HS-5 (cell line): ENCODE results near the gene ISL2.

Experiments used
- DNase-seq: peaks from one replicate; pipeline ENCODE4 v3.0.0-alpha.2; 2012; ENCODE audit warnings: low read depth

Gene ISL2

GRCh38 chr15:76327191-76328105, 9.1 kb upstream of the ISL2 start:
- no peak for DNase-seq

- DNase-seq, result no peak
These were observed 8.4 kb upstream of the ISL2 start for GRCh38 chr15:76328106-76328696.

GRCh38 chr15:76328958-76329357, 7.6 kb upstream of the ISL2 start:
- DNase-seq, result no peak

- DNase-seq, result no peak
These were observed 6.4 kb upstream of the ISL2 start for GRCh38 chr15:76330080-76330680.

- DNase-seq, result no peak
These were observed 3.8 kb upstream of the ISL2 start for GRCh38 chr15:76332796-76333195.

DNA sequence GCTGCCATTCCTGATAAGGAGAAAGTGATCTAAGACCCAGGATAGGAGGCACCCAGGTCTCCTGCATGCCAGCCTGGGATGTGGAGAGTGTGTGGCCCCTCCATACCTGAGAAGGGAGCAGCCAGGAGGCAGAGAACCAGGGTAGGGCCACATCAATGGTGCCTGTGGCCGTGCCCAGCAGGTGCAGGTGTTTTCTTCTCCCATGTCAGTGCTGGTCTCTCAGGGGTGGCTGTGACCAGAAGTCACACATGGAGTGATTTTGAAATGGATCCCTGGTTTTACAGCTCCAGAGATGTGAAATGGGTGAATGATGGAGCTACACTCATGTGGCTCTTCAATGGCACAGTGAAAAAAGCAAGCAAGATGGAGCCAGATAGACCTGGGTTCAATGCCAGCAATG, 3.3 kb upstream of the ISL2 start:
- no peak for DNase-seq

GRCh38 chr15:76333720-76334437, 2.7 kb upstream of the ISL2 start:
- DNase-seq, result no peak

DNA sequence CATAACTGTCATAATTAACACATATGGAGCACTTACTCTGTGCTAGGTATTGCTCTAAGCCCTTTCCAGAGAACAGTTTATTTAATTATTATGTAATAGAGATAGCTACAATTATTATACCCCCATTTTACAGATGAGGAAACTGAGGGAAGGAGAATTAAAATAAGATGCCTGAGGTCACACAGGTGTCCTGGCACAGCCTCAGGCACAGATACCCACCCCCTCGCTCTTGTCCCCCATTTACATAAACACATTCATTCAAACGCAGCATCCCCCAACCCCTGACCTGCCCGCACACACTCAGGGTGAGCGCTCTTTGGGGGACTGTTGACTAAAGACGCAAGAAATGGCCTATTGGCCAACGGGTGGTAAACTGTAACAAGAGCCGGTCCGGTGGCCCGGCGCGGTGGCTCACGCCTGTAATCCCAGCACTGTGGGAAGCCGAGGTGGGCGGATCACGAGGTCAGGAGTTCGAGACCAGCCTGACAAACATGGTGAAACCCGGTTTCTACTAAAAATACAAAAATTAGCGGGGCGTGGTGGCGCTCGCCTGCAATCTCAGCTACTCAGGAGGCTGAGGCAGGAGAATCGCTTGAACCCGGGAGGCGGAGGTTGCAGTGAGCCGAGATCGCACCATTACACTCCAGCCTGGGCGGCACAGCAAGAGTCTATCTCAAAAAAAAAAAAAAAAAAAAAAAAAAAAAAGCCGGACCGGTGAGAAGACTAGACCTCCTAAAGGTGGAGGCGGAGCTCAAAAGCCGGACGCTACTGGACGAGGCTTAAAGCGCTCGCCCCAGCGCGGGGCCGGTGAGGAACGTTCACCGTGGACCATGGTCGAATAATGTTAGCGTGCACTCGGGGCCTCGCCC, 1.9 kb upstream of the ISL2 start:
- no peak for DNase-seq

DNA sequence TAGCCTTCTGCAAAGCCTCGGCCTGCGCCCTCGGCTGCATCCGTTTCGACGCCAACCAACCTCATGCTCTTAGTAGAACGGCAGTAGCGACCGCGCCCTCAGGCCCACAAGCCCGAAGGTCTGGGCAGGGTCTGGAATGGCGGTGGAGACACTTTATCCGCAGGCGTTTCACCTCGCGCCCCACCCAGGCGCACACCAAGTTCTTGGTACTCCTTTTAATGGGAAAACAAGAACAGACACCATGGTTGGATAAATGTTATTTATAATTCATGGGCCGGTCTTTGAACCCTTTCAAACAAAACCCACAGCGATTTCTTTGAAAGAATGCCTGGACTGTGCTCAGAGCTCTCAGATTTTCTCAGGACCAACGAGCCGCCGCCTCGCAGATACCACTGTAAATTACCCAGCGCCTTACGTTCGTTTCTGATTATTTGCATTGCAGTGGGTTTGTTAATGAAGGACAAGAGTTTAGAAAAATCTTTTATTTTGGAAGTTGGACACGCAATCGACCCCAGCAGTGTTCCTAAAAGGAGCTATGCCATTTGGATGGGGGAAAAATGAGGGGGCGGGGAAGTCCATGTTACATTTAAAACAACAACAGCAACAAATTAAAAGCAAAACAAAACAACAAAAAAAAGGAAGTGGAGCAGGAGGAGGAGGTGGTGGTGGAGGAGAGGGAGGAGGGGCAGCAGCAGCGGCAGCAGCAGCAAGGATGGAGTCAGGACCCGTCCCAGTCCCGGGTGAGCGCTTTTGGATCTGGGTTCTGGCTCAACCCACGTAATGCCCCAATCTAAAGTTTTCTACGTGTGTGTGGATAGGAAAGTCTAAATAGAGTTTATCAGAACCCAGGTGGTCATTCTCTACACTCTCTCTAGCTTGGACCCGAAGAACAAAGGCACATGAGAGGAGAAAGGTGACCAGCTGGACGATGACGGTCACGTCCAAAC, 993 bp upstream of the ISL2 start:
- no peak for DNase-seq

- DNase-seq, result no peak
These were observed 604 bp downstream of the ISL2 start for GRCh38 chr15:76337059-76337695.

- DNase-seq, result no peak
These were observed 1.3 kb downstream of the ISL2 start for GRCh38 chr15:76337696-76338485.

GRCh38 chr15:76338486-76339304, 2.1 kb downstream of the ISL2 start:
- no peak for DNase-seq

DNA sequence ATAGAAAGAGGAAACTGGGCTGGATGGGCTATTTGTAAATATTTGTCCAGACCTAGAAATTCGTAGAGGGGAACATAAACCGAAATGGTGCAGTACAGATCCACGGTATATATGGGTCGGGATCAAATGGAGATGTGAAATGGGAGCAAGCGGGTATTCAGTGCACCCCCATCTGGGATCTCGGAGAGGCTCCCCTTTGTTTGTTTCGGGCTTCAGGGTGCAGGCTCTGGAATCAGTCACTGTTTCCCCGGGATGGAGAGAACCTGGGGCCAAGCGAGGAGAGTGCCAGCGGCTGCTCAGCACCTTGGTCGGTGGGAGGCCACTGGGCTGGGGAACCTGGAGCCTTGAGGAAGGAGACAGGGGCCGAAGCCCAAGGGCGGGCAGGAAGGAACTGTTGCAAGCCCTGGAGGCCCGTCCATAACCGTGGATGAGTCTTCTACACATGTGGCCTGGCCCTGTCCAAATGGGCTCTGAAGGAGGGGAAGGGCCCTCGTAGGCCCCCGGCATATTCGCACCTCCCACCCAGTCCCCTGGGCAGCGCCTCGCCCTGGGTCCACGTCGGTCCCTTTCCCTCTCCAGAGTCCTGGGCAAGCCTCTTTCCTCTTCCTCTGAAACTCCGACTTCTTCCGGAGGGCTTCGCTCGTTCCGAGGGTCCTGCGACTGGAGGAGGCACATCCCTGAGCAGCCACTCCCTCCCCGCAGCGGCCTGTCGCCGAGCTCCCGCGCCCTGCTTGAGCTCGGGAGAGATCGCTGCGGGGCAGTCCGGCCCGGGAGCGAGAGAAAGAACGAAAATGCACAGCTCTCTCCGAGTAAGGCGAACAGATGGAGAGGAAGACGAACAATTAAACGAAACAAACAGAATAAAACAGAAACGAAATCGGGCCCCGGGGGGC, 3.0 kb downstream of the ISL2 start:
- no peak for DNase-seq

DNA sequence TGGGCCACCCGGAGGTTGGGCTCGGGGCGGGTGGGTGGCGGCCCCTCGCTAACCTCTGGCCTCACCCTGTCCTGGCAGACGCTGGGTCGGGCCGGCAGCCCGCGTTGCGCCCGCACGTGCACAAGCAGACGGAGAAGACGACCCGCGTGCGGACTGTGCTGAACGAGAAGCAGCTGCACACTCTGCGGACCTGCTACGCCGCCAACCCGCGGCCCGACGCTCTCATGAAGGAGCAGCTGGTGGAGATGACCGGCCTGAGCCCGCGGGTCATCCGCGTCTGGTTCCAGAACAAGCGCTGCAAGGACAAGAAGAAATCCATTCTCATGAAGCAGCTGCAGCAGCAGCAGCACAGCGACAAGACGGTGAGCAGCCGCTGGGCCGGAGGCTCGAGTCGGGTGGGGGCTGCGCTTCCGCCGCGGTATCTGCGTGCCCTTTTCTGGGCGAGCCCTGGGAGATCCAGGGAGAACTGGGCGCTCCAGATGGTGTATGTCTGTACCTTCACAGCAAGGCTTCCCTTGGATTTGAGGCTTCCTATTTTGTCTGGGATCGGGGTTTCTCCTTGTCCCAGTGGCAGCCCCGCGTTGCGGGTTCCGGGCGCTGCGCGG, 3.7 kb downstream of the ISL2 start:
- no peak for DNase-seq

GRCh38 chr15:76340803-76341365, 4.3 kb downstream of the ISL2 start:
- no peak for DNase-seq

- no peak for DNase-seq
These were observed 4.9 kb downstream of the ISL2 start for GRCh38 chr15:76341366-76342057.
